Effector memory CD4-positive, alpha-beta T cell (primary cell): Measurements from ENCODE around the gene EPHB1.

ENCODE experiments used
- DNase-seq, 3 donors: peaks; one replicate each; pipeline ENCODE4 v3.0.0-alpha.2; 2020
- H3K27ac ChIP-seq: 2 replicates; pipeline ENCODE4 v1.7.0; 2013; ENCODE audit warnings: mild to moderate bottlenecking, low read length, moderate library complexity; ENCODE audit not compliant: insufficient read depth, poor library complexity, severe bottlenecking
- H3K27me3 ChIP-seq: replicated peaks from 2 replicates; pipeline ENCODE4 v1.7.0; 2013; ENCODE audit warnings: mild to moderate bottlenecking, low read length; ENCODE audit not compliant: insufficient read depth, control insufficient read depth, poor library complexity, severe bottlenecking
- H3K36me3 ChIP-seq: 2 replicates; pipeline ENCODE4 v1.7.0; 2013; ENCODE audit warnings: mild to moderate bottlenecking, low read length, moderate library complexity; ENCODE audit not compliant: control insufficient read depth, insufficient read depth
- H3K4me1 ChIP-seq: 2 replicates; pipeline ENCODE4 v1.7.0; 2013; ENCODE audit warnings: low read length, mild to moderate bottlenecking; ENCODE audit not compliant: control insufficient read depth, insufficient read depth, poor library complexity, severe bottlenecking
- H3K4me3 ChIP-seq: 2 replicates; pipeline ENCODE4 v1.7.0; 2013; ENCODE audit warnings: low read length, low read depth, mild to moderate bottlenecking; ENCODE audit not compliant: insufficient read depth, poor library complexity, severe bottlenecking
- H3K9me3 ChIP-seq: 2 replicates; pipeline ENCODE4 v1.7.0; 2013; ENCODE audit warnings: mild to moderate bottlenecking, low read length, moderate library complexity; ENCODE audit not compliant: control insufficient read depth

Gene EPHB1

GRCh38 chr3:135176881-135177280 lies 381.8 kb downstream of the EPHB1 start:
- no peaks in the 10 kb centered on the region for H3K27me3 ChIP-seq
- no peaks in the 10 kb centered on the region for H3K9me3 ChIP-seq
- H3K4me1 ChIP-seq: no peaks in the 10 kb centered on the region
- H3K4me3 ChIP-seq: no peak overlapping the region
- DNase-seq: no peak
- H3K27ac ChIP-seq: no peak overlapping the region
- H3K36me3 ChIP-seq: no peaks in the 10 kb centered on the region

GRCh38 chr3:135178566-135178965 lies 383.5 kb downstream of the EPHB1 start:
- H3K4me1 ChIP-seq: no peaks in the 10 kb centered on the region

GRCh38 chr3:135181408-135181807 lies 386.3 kb downstream of the EPHB1 start:
- no peak overlapping the region for H3K4me3 ChIP-seq
- no peaks in the 10 kb centered on the region for H3K4me1 ChIP-seq
- no peak overlapping the region for H3K27ac ChIP-seq
- H3K27me3 ChIP-seq: no peaks in the 10 kb centered on the region
- H3K9me3 ChIP-seq: no peaks in the 10 kb centered on the region
- no peak for DNase-seq
- no peaks in the 10 kb centered on the region for H3K36me3 ChIP-seq

More at GRCh38 chr3:135178566-135178965, 383.5 kb downstream of the EPHB1 start:
- no peak for DNase-seq
- no peak overlapping the region for H3K4me3 ChIP-seq
- no peaks in the 10 kb centered on the region for H3K9me3 ChIP-seq
- H3K36me3 ChIP-seq: no peaks in the 10 kb centered on the region
- no peaks in the 10 kb centered on the region for H3K27me3 ChIP-seq
- no peak overlapping the region for H3K27ac ChIP-seq

GRCh38 chr3:135182364-135182998 lies 387.4 kb downstream of the EPHB1 start:
- DNase-seq: no peak
- H3K36me3 ChIP-seq: no peaks in the 10 kb centered on the region
- no peak overlapping the region for H3K4me3 ChIP-seq
- H3K27ac ChIP-seq: no peak overlapping the region
- H3K4me1 ChIP-seq: no peaks in the 10 kb centered on the region
- H3K27me3 ChIP-seq: no peaks in the 10 kb centered on the region
- no peaks in the 10 kb centered on the region for H3K9me3 ChIP-seq

GRCh38 chr3:135190658-135191057 lies 395.6 kb downstream of the EPHB1 start:
- H3K27me3 ChIP-seq: no peaks in the 10 kb centered on the region

GRCh38 chr3:135191708-135192107 lies 396.6 kb downstream of the EPHB1 start:
- Histone ChIP-seq H3K27ac (no peak overlapping the region), H3K9me3 (no peaks in the 10 kb centered on the region), H3K36me3 (no peaks in the 10 kb centered on the region), H3K27me3 (no peaks in the 10 kb centered on the region), H3K4me3 (no peak overlapping the region), H3K4me1 (no peaks in the 10 kb centered on the region)
- DNase-seq: no peak

More at GRCh38 chr3:135190658-135191057, 395.6 kb downstream of the EPHB1 start:
- Histone ChIP-seq H3K4me1 (no peaks in the 10 kb centered on the region), H3K36me3 (no peaks in the 10 kb centered on the region), H3K9me3 (no peaks in the 10 kb centered on the region), H3K27ac (no peak overlapping the region), H3K4me3 (no peak overlapping the region)
- no peak for DNase-seq

- Histone ChIP-seq H3K36me3 (no peaks in the 10 kb centered on the region), H3K4me3 (no peak overlapping the region), H3K9me3 (no peaks in the 10 kb centered on the region), H3K27me3 (no peaks in the 10 kb centered on the region), H3K27ac (no peak overlapping the region), H3K4me1 (no peaks in the 10 kb centered on the region)
- DNase-seq: no peak
Measured at GRCh38 chr3:135192929-135193328, 397.9 kb downstream of the EPHB1 start.

- no peak overlapping the region for H3K27ac ChIP-seq
- H3K4me1 ChIP-seq: no peaks in the 10 kb centered on the region
- no peaks in the 10 kb centered on the region for H3K9me3 ChIP-seq
- H3K4me3 ChIP-seq: no peak overlapping the region
- H3K27me3 ChIP-seq: no peaks in the 10 kb centered on the region
- DNase-seq: no peak
- H3K36me3 ChIP-seq: no peaks in the 10 kb centered on the region
Measured at GRCh38 chr3:135197246-135197645, 402.2 kb downstream of the EPHB1 start.

- H3K4me1 ChIP-seq: no peaks in the 10 kb centered on the region
- no peak overlapping the region for H3K4me3 ChIP-seq
- H3K27me3 ChIP-seq: no peaks in the 10 kb centered on the region
- no peak overlapping the region for H3K27ac ChIP-seq
- no peaks in the 10 kb centered on the region for H3K9me3 ChIP-seq
- no peak for DNase-seq
- H3K36me3 ChIP-seq: no peaks in the 10 kb centered on the region
Measured at GRCh38 chr3:135197856-135198255, 402.8 kb downstream of the EPHB1 start.

GRCh38 chr3:135199137-135199536 lies 404.1 kb downstream of the EPHB1 start:
- H3K36me3 ChIP-seq: no peaks in the 10 kb centered on the region

More at GRCh38 chr3:135199137-135199536, 404.1 kb downstream of the EPHB1 start:
- H3K27ac ChIP-seq: no peak overlapping the region
- DNase-seq: no peak
- H3K4me1 ChIP-seq: no peaks in the 10 kb centered on the region
- no peaks in the 10 kb centered on the region for H3K9me3 ChIP-seq
- H3K27me3 ChIP-seq: no peaks in the 10 kb centered on the region
- no peak overlapping the region for H3K4me3 ChIP-seq
